A549 treated with ZK216348 at 1 μM for 4 hours (cell line): Measurements from ENCODE around the gene GFM1. TPM values are rescaled to one million over a fixed set of nuclear protein-coding genes. Genes with fewer than 3 reads are reported as not detected.

ENCODE experiments used
- total RNA-seq: library from RNA; stranded (reverse); fragments of 200-300 nt; extraction: Qiagen RNA extraction; gene quantifications from 5 replicates; pipeline ENCODE4 v1.2.3, GENCODE V29; 2022; ENCODE audit warnings: low read depth

The GFM1 gene
- total RNA-seq = 39.1 to 61.0 TPM (median 40.8 TPM) in 5 replicates

GRCh38 chr3:158644345-158644908, at the start of gene GFM1:
GFM1 (plus strand) TSS chr3:158644527; CDS start chr3:158644635, 108 bp downstream.

DNA sequence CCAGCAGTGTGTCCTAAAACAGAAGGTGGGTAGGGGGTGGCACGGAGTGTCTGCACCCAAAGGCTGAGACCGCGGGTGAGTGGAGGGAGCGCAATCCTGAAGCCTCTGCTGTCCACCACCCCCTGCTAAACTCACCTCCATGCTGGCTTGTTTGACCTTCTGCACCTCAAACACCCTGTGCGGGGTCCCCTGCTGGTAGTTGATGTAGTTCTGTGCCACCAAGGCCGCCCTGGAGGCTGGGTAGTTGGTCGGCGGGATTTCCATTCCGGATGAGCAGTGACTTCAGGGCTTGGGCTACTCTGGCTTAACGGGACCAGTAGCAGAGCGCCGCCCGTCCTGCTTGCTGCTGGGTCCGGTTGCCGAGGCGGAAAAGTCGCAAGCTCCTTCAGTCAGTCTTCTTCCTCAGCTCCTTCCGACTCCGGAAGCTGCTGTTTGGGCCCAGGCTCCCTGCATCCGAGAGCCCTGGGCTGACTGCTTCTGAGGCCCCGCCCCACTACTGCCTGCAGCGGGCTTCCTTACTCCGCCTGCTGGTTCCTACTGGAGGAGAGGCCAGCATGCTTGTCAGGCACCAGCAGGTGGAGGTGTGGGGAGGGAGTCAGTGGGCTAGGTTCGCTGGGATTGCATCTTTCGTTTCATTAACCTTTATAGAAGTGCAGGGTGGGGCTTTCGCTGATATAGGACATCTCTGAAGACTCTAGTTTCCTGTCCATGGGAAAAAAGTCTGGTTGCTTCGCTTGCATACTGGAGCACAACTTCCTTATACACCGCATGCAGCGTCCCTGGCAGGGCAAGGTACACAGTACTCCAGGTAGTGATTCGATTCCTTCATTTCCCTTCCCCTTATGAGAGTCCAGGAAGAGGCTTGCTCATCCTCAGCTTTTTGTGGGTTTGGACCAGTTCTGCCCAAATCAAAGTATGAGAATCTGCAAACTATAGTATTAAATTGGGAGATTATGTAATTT, 28.2 kb downstream of the GFM1 start, which contains the start of gene LXN:
TSS of gene LXN (minus strand) at position 434 of the 962 bp plus-strand sequence. CDS start at position 264, 170 bp downstream.

DNA sequence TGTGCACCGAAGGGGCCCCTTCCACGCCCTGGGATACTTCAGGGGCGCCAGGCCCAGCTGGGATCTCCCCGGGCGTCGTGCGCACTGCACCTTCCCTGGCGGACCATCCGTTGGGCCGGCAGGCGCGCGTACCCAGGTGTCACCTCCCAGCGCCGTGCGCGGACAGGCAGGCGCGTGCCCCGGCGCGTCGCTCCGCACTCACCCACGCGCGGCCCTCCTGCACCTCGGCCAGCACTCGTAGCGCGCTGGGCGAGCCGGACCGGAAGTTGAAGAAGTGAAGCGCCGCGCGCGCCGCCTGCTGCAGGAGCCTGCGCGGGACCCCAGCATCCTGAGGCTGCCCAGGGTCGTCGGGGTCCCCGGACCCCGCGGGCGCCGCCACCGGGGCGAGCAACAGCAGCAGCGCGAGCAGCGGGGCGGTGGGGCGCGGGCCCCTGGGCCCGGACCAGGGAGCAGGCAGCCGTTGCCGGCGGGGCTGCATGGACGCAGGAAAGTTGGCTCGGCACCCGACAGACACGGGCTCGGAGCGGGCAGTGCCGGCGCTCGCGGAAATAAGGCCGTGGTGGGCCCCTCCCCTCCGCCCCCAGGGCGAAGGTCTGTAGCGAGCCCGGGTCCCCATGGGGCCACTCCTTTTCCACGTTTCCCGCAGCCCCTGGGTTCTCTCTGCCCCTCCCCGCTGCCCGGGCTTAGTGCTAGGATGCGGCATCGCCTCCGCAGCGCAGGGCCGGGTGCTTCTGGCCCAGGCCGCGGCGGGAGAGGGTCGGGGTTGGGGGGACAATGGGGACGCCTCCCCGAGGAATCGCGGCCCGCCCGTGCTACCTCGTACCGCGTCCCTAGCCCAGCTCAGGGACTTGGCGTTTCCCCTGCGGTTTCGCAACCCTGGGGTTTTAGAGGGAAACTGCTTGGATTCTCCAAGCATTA, 87.9 kb downstream of the GFM1 start, which contains the start of gene RARRES1:
TSS of gene RARRES1 (minus strand) at position 520 of the 918 bp plus-strand sequence. CDS start at position 478, 42 bp downstream.

Other genes starting within 250 kb of the GFM1 start
- gene MLF1, start 73.3 kb upstream of the GFM1 start, total RNA-seq = 22.0 to 37.0 TPM (median 24.5 TPM) in 5 replicates
- gene LXN, start 28.1 kb downstream of the GFM1 start, total RNA-seq = 54.2 to 81.7 TPM (median 55.6 TPM) in 5 replicates
- gene RARRES1, start 87.9 kb downstream of the GFM1 start, total RNA-seq = 7.5 to 16.6 TPM (median 11.2 TPM) in 5 replicates
- gene MFSD1, start 157.5 kb downstream of the GFM1 start, total RNA-seq = 37.2 to 50.3 TPM (median 45.7 TPM) in 5 replicates